NB4 (cell line): ENCODE measurements around the gene CHST9.

Experiments used
- DNase-seq: peaks from one replicate; pipeline ENCODE4 v3.0.0; 2010; ENCODE audit warnings: low read depth
- H3K4me3 ChIP-seq: one replicate; pipeline ENCODE4 v1.5.1; 2011; ENCODE audit warnings: mild to moderate bottlenecking, low read depth, low read length, moderate library complexity
- MAX ChIP-seq: IDR thresholded peaks from 2 replicates; pipeline ENCODE4 v1.6.1; 2011; ENCODE audit warnings: low read depth, low read length
- MYC ChIP-seq: IDR thresholded peaks from 2 replicates; pipeline ENCODE4 v1.6.1; 2011; ENCODE audit warnings: low read depth, low read length
- POLR2A ChIP-seq: IDR thresholded peaks from 2 replicates; pipeline ENCODE4 v1.6.1; 2011; ENCODE audit warnings: mild to moderate bottlenecking; ENCODE audit not compliant: insufficient read length; ENCODE audit errors: extremely low read depth
- TF ChIP-seq, protein P1 (sequence below): IDR thresholded peaks from one replicate; pipeline ENCODE4 v1.5.1; 2012; ENCODE audit warnings: low read depth, low read length

The CHST9 gene

DNA sequence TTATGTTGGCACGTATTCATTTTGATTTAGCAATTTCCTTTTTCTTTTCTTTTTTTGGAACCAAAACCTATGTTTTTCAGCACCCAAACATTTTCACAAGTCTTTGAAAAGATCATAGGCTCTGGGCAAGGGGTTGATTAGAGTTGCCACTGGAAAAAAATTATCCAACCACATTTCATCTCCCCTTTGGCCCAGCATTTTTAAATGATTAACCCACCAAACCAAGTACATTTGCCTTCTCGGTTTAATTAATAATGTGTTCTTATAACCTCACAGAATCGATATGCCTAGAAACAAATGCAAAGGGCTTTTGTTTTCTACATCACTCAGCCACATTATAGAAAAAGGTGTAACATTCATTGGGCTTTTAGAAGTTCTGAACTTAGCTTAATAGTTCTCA, 66.1 kb downstream of the CHST9 start:
- no peak for DNase-seq
- no peak overlapping the region for H3K4me3 ChIP-seq
- TF ChIP-seq POLR2A (no peak), MYC (no peak), MAX (no peak)
- TF ChIP-seq, protein P1, sequence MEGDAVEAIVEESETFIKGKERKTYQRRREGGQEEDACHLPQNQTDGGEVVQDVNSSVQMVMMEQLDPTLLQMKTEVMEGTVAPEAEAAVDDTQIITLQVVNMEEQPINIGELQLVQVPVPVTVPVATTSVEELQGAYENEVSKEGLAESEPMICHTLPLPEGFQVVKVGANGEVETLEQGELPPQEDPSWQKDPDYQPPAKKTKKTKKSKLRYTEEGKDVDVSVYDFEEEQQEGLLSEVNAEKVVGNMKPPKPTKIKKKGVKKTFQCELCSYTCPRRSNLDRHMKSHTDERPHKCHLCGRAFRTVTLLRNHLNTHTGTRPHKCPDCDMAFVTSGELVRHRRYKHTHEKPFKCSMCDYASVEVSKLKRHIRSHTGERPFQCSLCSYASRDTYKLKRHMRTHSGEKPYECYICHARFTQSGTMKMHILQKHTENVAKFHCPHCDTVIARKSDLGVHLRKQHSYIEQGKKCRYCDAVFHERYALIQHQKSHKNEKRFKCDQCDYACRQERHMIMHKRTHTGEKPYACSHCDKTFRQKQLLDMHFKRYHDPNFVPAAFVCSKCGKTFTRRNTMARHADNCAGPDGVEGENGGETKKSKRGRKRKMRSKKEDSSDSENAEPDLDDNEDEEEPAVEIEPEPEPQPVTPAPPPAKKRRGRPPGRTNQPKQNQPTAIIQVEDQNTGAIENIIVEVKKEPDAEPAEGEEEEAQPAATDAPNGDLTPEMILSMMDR: no peak

- H3K4me3 ChIP-seq: no peak overlapping the region
- TF ChIP-seq POLR2A: no peak
- TF ChIP-seq, protein P1: no peak
- TF ChIP-seq MYC: no peak
- TF ChIP-seq MAX: no peak
- DNase-seq: no peak
Observed at GRCh38 chr18:27114842-27115241, 70.3 kb downstream of the CHST9 start.

DNA sequence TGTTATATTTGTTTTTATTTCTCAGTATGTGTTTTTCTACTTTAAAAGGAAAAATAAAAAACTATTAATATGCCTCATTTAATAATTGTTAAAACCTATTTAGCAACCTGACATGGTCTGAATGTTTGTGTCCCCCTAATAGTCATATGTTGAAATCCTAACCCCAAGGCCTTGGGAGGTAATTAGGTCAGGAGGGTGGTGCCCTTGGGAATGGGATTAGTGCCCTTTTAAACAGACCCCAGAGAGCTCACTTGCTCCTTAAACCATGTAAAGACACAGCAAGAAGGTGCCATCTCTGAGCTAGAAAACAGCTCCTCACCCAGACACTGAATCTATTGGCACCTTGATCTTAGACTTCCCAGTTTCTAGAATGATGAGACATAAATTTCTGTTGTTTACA, 71.8 kb downstream of the CHST9 start:
- no peak overlapping the region for H3K4me3 ChIP-seq
- DNase-seq: no peak
- no peak for TF ChIP-seq POLR2A
- TF ChIP-seq MAX: no peak
- TF ChIP-seq, protein P1: no peak

DNA sequence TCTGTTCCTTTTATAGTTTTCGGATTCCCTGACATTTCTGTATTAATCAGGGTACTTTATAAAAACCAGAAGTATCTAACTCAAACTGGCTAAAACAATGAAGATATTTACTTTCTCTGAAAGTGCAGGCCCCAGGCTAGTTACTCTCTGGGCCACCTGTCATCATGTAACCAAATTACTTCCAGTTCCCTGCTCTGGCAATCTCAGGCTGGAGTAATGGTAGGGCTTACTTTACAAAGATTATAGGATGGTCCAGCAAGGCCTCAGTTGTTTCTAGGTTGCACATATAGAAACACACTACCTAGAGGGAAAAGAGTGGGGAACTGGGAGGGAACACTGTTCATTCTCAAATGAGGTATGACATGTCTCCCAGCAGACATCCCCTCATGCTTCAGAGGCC, 74.8 kb downstream of the CHST9 start:
- H3K4me3 ChIP-seq: no peak overlapping the region
- no peak for TF ChIP-seq MYC
- no peak for TF ChIP-seq MAX
- TF ChIP-seq, protein P1: no peak
- no peak for TF ChIP-seq POLR2A
- DNase-seq: no peak

GRCh38 chr18:27109451-27109850, 75.7 kb downstream of the CHST9 start:
- TF ChIP-seq, protein P1: no peak
- TF ChIP-seq MAX: no peak
- TF ChIP-seq MYC: no peak
- no peak for TF ChIP-seq POLR2A
- DNase-seq: no peak
- H3K4me3 ChIP-seq: no peak overlapping the region

DNA sequence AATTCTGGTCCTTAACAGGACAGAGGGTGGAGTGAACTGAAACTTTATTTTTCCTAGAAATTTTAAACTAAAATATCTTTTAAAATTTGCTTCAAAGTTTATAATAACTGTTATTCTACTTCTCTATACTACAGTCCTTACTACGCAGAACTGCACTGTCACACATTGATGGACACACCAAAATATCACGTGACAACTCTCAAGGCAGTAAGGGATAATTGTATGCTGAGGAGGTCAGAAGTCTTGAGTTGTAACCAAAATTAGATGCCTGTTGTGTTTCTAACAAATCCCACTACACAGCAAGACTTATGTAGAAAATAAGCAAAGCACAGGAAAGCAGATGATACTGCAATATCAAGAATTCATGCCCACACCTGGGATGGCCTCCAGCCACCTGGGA, 76.3 kb downstream of the CHST9 start:
- DNase-seq: no peak
- H3K4me3 ChIP-seq: no peak overlapping the region
- no peak for TF ChIP-seq MYC
- TF ChIP-seq POLR2A: no peak
- no peak for TF ChIP-seq MAX
- TF ChIP-seq, protein P1: no peak
